Liver (tissue), 9 donors: ENCODE results near the gene DNAI1. TPM values are rescaled to one million over a fixed set of nuclear protein-coding genes. Genes with fewer than 3 reads are reported as not detected.

Experiments
- DNase-seq: peaks from one replicate; pipeline ENCODE4 v3.0.0-alpha.2; 2017; ENCODE audit warnings: low spot score
- H3K27ac ChIP-seq, 2 donors: one replicate each; pipeline ENCODE4 v1.7.0; 2013; ENCODE audit warnings: inconsistent platforms in 2 of 2, low read length in 2 of 2, control low read depth in 1 of 2, low read depth in 1 of 2, mild to moderate bottlenecking in 1 of 2
- H3K27me3 ChIP-seq, 4 donors: one replicate each; pipeline versions ENCODE4 v1.6.1 to v1.7.0; 2013; ENCODE audit warnings: low read length in 3 of 4, inconsistent platforms in 1 of 4, mild to moderate bottlenecking in 1 of 4, moderate library complexity in 1 of 4; ENCODE audit not compliant: control insufficient read depth in 4 of 4, insufficient read depth in 4 of 4
- H3K36me3 ChIP-seq, 4 donors: one replicate each; pipeline versions ENCODE4 v1.6.1 to v1.7.0; 2013; ENCODE audit warnings: low read length in 3 of 4, mild to moderate bottlenecking in 3 of 4, low read depth in 1 of 4, moderate library complexity in 1 of 4; ENCODE audit not compliant: control insufficient read depth in 4 of 4, insufficient read depth in 3 of 4
- H3K4me1 ChIP-seq, 4 donors: one replicate each; pipeline versions ENCODE4 v1.6.1 to v1.7.0; 2013; ENCODE audit warnings: low read length in 3 of 4, mild to moderate bottlenecking in 3 of 4, moderate library complexity in 1 of 4; ENCODE audit not compliant: control insufficient read depth in 4 of 4, insufficient read depth in 4 of 4
- H3K4me3 ChIP-seq, 3 donors: one replicate each; pipeline versions ENCODE4 v1.6.1 to v1.7.0; 2013; ENCODE audit warnings: low read length in 3 of 3, control low read depth in 1 of 3, low read depth in 1 of 3, mild to moderate bottlenecking in 1 of 3
- H3K9ac ChIP-seq, 2 donors: one replicate each; pipeline ENCODE4 v1.7.0; 2013; ENCODE audit warnings: low read length in 2 of 2, mild to moderate bottlenecking in 2 of 2, moderate library complexity in 2 of 2, control low read depth in 1 of 2, low read depth in 1 of 2
- H3K9me3 ChIP-seq, 4 donors: one replicate each; pipeline versions ENCODE4 v1.6.1 to v1.7.0; 2013; ENCODE audit warnings: low read length in 3 of 4; ENCODE audit not compliant: control insufficient read depth in 4 of 4
- ATF3 ChIP-seq: IDR thresholded peaks from 2 replicates; pipeline ENCODE4 v1.6.1; 2016; ENCODE audit warnings: antibody characterized with exemption
- EGR1 ChIP-seq, 2 donors: IDR thresholded peaks; 2 replicates each; pipeline ENCODE4 v1.6.1; 2016 to 2018; ENCODE audit warnings: antibody characterized with exemption in 2 of 2, low read depth in 2 of 2
- FOXA1 ChIP-seq: IDR thresholded peaks from 2 replicates; pipeline ENCODE4 v1.6.1; 2016; ENCODE audit warnings: antibody characterized with exemption
- HNF4A ChIP-seq, 2 donors: conservative IDR thresholded peaks; 2 replicates each; pipeline ENCODE4 v1.6.1; 2016; ENCODE audit warnings: antibody characterized with exemption in 2 of 2, mild to moderate bottlenecking in 2 of 2
- HNF4G ChIP-seq: IDR thresholded peaks from 2 replicates; pipeline ENCODE4 v1.6.1; 2016; ENCODE audit warnings: antibody characterized with exemption
- MAX ChIP-seq: IDR thresholded peaks from 2 replicates; pipeline ENCODE4 v1.6.1; 2016; ENCODE audit warnings: antibody characterized with exemption
- NR2F2 ChIP-seq: IDR thresholded peaks from 2 replicates; pipeline ENCODE4 v1.6.1; 2016; ENCODE audit warnings: antibody characterized with exemption
- RAD21 ChIP-seq, 2 donors: IDR thresholded peaks; 2 replicates each; pipeline ENCODE4 v1.6.1; 2016; ENCODE audit warnings: antibody characterized with exemption in 2 of 2, mild to moderate bottlenecking in 2 of 2
- RXRA ChIP-seq, 2 donors: IDR thresholded peaks; 2 replicates each; pipeline ENCODE4 v1.6.1; 2017 to 2018; ENCODE audit warnings: antibody characterized with exemption in 2 of 2, mild to moderate bottlenecking in 1 of 2
- SP1 ChIP-seq: IDR thresholded peaks from 2 replicates; pipeline ENCODE4 v1.6.1; 2018; ENCODE audit warnings: antibody characterized with exemption, mild to moderate bottlenecking
- TAF1 ChIP-seq: conservative IDR thresholded peaks from 2 replicates; pipeline ENCODE4 v1.6.1; 2016; ENCODE audit warnings: antibody characterized with exemption, mild to moderate bottlenecking
- YY1 ChIP-seq: IDR thresholded peaks from 2 replicates; pipeline ENCODE4 v1.6.1; 2016; ENCODE audit warnings: antibody characterized with exemption, mild to moderate bottlenecking
- WGBS: extraction: QIAGEN DNeasy Blood & Tissue Kit; methylation state at CpG from one replicate; pipeline ENCODE4 v1.1.7; 2013; 5-methylcytosine and 5-hydroxymethylcytosine counted together
- polyA plus RNA-seq, 2 donors: library from polyadenylated mRNA; stranded (reverse) in 1 of 2; unstranded in 1 of 2; fragments of 200-250 nt in 1 of 2; fragments of >200 nt in 1 of 2; fragmentation: Nextera tagmentation in 1 of 2; extraction: Ambion mirVana in 1 of 2; gene quantifications; one replicate each; pipeline versions ENCODE4 v1.2.1 to v1.2.3, GENCODE V29; 2013 to 2015
- total RNA-seq, 2 donors: library from RNA; depleted of rRNA; stranded (reverse); fragments of >200 nt; gene quantifications; one replicate each; pipeline ENCODE4 v1.2.3, GENCODE V29; 2014
- TF ChIP-seq, protein P1 (sequence below): IDR thresholded peaks from 2 replicates; pipeline ENCODE4 v1.6.1; 2016; ENCODE audit warnings: antibody characterized with exemption
- TF ChIP-seq, protein P2 (sequence below): IDR thresholded peaks from 2 replicates; pipeline ENCODE4 v1.6.1; 2016; ENCODE audit warnings: antibody characterized with exemption, mild to moderate bottlenecking
- TF ChIP-seq, protein P3 (sequence below): fragments of 150-350 bp; IDR thresholded peaks from 2 replicates; pipeline ENCODE4 v1.5.1; 2017; ENCODE audit warnings: improper control_type of control experiment, low read depth, low read length; ENCODE audit not compliant: missing input control
- donor health status: healthy.
- donor health status: healthy.
- donor health status: healthy.
- donor health status: healthy.
- donor health status: healthy.

DNAI1 gene
- total and polyA plus RNA-seq, 4 donors, result not detected

DNA sequence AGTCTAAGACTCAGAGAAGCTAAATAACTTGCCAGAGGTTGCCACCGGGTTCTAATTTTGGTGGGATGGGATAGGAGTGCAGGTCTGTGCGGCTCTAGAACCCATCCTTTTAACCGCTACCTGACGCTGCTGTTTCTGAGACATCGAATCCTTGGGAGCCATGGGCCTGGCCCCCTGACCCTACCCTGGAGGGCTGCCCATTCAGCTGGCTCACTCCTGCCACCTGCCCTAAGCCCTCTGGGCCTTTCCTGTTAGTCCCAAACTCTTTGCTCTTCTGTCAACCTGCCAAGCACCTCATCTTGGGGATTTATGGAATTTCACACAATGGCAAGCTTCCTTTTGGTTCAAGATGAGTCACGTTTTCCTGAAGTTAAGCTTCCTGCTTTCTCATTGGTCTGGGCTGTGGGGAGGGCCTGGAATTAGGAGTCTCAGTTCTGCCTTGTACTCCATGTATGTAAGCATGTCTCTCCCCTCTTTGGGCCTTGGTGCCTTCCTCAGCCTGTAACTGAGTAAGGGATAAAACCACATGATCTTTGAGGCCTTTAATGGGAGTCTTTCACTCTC, 37.6 kb downstream of the DNAI1 start (continued):
- TF ChIP-seq, protein P1, sequence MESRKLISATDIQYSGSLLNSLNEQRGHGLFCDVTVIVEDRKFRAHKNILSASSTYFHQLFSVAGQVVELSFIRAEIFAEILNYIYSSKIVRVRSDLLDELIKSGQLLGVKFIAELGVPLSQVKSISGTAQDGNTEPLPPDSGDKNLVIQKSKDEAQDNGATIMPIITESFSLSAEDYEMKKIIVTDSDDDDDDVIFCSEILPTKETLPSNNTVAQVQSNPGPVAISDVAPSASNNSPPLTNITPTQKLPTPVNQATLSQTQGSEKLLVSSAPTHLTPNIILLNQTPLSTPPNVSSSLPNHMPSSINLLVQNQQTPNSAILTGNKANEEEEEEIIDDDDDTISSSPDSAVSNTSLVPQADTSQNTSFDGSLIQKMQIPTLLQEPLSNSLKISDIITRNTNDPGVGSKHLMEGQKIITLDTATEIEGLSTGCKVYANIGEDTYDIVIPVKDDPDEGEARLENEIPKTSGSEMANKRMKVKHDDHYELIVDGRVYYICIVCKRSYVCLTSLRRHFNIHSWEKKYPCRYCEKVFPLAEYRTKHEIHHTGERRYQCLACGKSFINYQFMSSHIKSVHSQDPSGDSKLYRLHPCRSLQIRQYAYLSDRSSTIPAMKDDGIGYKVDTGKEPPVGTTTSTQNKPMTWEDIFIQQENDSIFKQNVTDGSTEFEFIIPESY, result no peak
- TF ChIP-seq RAD21 (IDR thresholded peaks at IDR 0.05) (no peak), HNF4G (no peak), HNF4A (conservative IDR thresholded peaks at IDR 0.05) (no peak), FOXA1 (no peak), NR2F2 (no peak), SP1 (no peak), RXRA (IDR thresholded peaks at IDR 0.05) (no peak), MAX (no peak), ATF3 (no peak), EGR1 (IDR thresholded peaks at IDR 0.05; ENCODE audit: low read depth in 2 of 2) (no peak), TAF1 (no peak), YY1 (no peak)

DNA sequence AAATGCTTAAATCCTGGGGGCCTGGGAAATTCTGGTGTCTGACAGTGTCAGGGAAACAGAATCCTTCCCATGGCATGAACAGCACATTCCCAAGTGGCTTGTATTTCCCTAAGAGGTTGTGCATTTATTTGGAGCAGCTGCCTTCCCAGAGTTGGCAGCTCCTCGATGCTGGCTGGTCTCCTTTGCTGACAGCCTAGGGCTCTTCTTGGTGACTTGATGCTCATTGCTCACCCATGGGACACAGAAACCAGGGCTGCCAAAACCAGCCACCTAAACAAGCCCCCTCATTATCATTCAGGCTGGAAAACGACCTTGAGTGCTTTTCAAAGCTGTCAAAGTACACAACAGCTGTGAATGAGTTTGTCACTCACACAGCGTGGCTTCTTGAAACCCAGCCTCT, 39.9 kb downstream of the DNAI1 start:
- no peak for DNase-seq
- TF ChIP-seq HNF4G, result no peak
- no peak for TF ChIP-seq FOXA1
- TF ChIP-seq SP1, result no peak
- TF ChIP-seq HNF4A (conservative IDR thresholded peaks at IDR 0.05), result no peak
- no peak for TF ChIP-seq EGR1 (IDR thresholded peaks at IDR 0.05; ENCODE audit: low read depth in 2 of 2)
- TF ChIP-seq, protein P2, sequence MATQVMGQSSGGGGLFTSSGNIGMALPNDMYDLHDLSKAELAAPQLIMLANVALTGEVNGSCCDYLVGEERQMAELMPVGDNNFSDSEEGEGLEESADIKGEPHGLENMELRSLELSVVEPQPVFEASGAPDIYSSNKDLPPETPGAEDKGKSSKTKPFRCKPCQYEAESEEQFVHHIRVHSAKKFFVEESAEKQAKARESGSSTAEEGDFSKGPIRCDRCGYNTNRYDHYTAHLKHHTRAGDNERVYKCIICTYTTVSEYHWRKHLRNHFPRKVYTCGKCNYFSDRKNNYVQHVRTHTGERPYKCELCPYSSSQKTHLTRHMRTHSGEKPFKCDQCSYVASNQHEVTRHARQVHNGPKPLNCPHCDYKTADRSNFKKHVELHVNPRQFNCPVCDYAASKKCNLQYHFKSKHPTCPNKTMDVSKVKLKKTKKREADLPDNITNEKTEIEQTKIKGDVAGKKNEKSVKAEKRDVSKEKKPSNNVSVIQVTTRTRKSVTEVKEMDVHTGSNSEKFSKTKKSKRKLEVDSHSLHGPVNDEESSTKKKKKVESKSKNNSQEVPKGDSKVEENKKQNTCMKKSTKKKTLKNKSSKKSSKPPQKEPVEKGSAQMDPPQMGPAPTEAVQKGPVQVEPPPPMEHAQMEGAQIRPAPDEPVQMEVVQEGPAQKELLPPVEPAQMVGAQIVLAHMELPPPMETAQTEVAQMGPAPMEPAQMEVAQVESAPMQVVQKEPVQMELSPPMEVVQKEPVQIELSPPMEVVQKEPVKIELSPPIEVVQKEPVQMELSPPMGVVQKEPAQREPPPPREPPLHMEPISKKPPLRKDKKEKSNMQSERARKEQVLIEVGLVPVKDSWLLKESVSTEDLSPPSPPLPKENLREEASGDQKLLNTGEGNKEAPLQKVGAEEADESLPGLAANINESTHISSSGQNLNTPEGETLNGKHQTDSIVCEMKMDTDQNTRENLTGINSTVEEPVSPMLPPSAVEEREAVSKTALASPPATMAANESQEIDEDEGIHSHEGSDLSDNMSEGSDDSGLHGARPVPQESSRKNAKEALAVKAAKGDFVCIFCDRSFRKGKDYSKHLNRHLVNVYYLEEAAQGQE, result no peak
- no peak for TF ChIP-seq TAF1
- no peak for TF ChIP-seq ATF3
- TF ChIP-seq, protein P1, result no peak
- no peak for TF ChIP-seq NR2F2
- no peak for TF ChIP-seq RXRA (IDR thresholded peaks at IDR 0.05)
- TF ChIP-seq YY1, result no peak
- TF ChIP-seq, protein P3, sequence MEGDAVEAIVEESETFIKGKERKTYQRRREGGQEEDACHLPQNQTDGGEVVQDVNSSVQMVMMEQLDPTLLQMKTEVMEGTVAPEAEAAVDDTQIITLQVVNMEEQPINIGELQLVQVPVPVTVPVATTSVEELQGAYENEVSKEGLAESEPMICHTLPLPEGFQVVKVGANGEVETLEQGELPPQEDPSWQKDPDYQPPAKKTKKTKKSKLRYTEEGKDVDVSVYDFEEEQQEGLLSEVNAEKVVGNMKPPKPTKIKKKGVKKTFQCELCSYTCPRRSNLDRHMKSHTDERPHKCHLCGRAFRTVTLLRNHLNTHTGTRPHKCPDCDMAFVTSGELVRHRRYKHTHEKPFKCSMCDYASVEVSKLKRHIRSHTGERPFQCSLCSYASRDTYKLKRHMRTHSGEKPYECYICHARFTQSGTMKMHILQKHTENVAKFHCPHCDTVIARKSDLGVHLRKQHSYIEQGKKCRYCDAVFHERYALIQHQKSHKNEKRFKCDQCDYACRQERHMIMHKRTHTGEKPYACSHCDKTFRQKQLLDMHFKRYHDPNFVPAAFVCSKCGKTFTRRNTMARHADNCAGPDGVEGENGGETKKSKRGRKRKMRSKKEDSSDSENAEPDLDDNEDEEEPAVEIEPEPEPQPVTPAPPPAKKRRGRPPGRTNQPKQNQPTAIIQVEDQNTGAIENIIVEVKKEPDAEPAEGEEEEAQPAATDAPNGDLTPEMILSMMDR, result no peak
- no peak for TF ChIP-seq MAX
- Histone ChIP-seq H3K9me3 (no peaks in the 10 kb centered on the region), H3K27ac (no peak overlapping the region), H3K4me3 (no peak overlapping the region), H3K4me1 (peaks cover 0 to 9% (median 4%) of the 10 kb centered on the region in 4 donors), H3K27me3 (no peaks in the 10 kb centered on the region), H3K9ac (no peak overlapping the region), H3K36me3 (no peaks in the 10 kb centered on the region)
- 48% methylated on average over 3 of the region's 3 CpGs for WGBS
